GM12801 (cell line): ENCODE results near the gene LIMS2.

Source experiments
- TF ChIP-seq, protein P1 (sequence below): IDR thresholded peaks from one replicate; pipeline ENCODE4 v1.5.1; 2011; ENCODE audit warnings: control low read depth; ENCODE audit not compliant: insufficient read length; ENCODE audit errors: extremely low read depth

LIMS2 gene

DNA sequence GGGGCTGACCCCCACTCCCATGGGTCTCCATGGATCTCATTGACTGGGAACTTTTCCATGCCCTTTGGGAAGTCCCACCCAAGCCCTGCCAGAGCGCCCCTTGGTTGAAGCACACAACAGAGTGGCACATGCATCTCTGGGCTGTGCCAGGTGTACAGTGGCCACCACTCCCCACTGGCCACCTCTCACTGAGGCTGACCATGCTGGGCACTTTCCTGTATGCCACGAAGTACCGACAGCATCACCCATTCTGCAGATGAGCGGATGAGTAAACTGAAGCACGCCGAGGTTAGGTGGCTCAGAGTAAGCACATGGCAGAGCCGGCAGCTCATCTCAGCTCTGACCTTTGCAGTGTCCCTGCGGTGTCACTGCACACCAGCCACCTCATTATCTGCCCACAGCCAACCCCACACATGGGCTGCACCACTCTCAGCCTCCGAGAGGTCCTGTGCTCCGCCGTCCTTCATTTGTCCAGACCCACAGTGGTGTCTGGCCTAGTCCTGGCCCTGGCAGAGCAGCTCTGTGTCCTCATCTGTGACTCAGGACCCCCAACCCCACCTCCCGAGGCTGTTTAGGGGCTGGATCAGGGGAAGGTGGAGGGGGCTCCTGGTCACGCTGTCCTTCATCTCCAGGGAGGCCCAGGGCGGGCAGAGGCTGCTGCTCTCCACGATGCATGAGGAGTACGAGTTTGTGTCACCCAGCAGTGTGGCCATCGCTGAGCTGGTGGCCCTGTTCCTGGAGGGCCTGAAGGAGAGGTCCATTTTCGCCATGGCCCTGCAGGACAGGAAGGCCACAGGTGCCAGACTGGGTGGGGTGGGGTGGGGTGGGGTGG is 47.4 kb downstream of the LIMS2 start:
- TF ChIP-seq, protein P1, sequence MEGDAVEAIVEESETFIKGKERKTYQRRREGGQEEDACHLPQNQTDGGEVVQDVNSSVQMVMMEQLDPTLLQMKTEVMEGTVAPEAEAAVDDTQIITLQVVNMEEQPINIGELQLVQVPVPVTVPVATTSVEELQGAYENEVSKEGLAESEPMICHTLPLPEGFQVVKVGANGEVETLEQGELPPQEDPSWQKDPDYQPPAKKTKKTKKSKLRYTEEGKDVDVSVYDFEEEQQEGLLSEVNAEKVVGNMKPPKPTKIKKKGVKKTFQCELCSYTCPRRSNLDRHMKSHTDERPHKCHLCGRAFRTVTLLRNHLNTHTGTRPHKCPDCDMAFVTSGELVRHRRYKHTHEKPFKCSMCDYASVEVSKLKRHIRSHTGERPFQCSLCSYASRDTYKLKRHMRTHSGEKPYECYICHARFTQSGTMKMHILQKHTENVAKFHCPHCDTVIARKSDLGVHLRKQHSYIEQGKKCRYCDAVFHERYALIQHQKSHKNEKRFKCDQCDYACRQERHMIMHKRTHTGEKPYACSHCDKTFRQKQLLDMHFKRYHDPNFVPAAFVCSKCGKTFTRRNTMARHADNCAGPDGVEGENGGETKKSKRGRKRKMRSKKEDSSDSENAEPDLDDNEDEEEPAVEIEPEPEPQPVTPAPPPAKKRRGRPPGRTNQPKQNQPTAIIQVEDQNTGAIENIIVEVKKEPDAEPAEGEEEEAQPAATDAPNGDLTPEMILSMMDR: no peak

GRCh38 chr2:127626917-127627739 is 48.2 kb downstream of the LIMS2 start:
- TF ChIP-seq, protein P1: no peak

GRCh38 chr2:127626175-127626574 is 49.2 kb downstream of the LIMS2 start:
- TF ChIP-seq, protein P1: no peak

- TF ChIP-seq, protein P1: no peak
These were observed 49.8 kb downstream of the LIMS2 start for GRCh38 chr2:127625572-127625951.

DNA sequence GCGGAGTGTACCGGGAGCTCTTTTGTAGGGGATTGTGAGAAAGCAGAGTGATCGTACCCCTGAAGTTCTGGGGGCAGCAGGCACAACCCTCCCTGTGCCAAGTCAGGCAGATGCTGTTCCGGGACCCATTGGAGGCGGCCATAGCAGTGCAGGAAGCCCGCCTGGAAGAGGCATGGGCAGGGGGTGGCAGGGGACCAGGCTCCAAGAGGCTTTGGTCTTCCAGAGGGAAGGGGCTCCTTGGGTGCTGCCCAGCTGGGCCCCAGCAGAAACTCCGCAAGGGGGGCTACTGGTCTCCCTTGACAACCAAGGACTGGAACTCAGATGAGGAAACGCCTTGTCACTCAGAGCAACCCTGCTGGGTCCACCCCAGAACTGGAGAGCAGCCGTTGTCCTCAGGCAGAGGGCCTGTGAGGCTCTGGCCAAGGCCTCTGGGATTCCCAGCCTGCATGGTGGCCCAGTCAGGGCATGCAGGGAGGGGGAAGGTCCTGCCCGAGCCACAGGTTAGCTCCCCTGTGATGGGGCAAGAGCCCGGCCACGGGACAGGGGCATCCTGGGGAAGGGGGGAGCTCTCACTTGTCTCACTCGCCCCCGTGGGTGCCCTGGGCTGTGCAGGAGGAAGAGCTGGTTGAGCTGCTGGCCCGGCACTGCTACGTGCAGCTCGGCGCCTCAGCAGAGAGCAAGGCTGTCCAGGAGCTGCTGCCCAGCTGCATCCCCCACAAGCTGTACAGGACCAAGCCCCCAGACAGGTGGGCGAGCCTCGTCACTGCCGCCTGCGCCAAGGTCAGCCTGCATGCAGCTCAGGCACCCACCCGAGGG is 50.4 kb downstream of the LIMS2 start:
- TF ChIP-seq, protein P1: no peak

DNA sequence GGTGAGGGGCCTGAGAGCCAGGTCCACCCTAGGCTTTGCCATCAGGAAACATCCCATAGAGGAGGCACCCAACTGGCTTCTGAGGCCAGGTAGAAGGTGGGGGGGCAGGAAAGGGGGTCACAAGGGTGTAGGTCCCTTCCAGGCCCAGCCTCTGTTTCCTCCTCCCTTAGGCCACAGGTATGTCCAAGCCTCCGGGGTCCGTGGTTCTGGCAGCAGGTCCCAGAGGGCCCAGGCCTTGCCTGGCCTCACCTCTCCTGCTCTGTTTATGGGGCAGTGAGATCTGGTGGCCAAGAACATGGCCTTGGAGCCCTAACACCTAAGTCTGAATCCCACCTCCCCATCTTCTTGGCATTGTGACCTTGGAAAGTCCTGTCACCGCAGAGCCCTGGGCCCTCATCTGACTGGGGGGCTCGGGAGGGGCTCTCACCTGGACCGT is 51.0 kb downstream of the LIMS2 start:
- TF ChIP-seq, protein P1: no peak
